ENCODE results near the gene CFAP251.
"Not testable (repeated sequence)": the region's sequence is repeated elsewhere in the genome, so short reads cannot be mapped to it uniquely, and the experiment has no call there.

The CFAP251 gene

DNA sequence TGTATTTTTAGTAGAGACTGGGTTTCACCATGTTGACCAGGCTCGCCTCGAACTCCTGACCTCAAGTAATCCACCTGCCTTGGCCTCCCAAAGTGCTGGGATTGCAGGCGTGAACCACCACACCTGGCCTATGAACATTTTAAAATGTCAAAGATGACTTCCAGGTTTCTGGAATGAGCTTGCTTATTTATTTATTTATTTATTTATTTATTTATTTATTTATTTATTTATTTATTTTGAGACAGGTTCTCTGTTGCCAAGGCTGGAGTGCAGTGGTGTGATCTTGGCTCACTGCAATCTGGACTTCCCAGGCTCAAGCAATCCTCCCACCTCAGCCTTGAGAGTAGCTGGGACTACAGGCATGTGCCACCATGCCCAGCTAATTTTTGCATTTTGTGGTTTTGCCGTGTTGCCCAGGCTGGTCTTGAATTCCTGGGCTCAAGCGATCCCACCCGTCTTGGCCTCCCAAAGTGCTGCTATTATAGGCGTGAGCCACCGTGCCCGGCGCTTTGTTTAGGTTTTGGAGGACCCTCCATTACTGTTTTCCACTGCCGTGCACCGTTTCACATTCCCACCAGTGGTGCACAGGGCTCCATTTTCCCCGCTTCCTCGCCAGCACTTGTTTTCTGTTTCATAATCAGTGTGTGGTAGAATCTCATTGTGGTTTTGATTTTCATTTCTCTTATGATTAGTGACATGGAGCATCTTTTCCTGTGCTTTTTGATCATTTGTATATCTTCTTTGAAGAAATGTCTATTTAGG, 6.4 kb upstream of the CFAP251 start:
- DNase-seq (ENCODE audit: low spot score): no peak

DNA sequence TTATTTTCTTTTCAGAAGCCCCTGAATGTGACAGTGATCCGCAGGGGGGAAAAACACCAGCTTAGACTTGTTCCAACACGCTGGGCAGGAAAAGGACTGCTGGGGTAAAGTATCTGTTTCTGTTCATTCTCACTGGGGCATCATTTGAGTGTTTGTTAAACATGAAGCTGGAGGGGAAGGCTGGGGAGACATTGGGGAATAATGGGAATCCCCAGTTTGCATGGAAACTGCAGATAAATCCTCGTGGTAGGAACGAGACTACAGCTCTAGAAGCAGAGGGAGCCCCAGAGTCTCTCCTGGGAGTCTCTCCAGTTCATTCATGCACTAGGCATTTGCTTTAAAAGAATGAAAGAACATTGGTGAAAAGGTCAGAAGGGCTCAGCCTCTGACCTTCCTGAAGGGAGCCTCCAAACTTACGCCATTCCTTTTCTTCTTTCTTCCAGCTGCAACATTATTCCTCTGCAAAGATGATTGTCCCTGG, 2.5 kb upstream of the CFAP251 start:
- DNase-seq (ENCODE audit: low spot score): no peak

DNA sequence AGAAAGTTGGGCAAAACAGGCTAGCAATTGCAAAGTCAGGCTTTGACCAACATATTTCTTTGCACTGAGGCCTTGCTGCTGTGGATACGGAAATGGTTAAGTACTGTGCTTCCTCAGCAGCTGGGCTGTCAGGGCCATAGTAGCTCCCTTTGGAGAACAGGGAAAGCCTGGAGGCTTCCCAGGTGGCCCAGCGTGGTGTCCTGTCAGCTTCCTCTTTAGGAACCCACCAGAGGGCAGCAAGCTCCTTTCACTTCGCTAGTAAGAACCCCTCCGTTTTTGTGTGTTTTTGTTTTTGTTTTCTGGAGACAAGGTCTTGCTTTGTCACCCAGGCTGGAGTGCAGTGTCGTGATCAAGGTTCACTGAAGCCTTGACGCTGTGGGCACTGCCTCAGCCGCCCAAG, 1.7 kb upstream of the CFAP251 start:
- no peak for DNase-seq (ENCODE audit: low spot score)

DNA sequence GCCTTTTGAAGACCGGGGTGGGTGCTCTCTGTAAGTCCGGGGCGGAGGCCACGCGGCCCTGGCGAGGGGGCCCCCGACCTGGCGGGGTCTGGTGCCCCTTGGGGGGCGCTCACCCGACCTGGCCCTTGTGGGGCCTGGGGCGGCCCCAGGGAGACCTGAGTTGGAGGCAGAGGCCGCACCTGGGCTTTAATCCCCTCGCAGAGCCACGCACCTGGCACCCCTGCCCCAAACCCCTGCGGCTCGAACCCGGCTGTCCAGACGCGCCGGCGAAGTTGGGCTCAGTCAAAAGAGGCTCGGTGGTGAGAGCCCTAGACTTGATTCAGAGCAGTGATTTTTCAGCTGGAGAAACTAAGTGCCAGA, 267 bp downstream of the CFAP251 start:
- no peak for DNase-seq (ENCODE audit: low spot score)

DNA sequence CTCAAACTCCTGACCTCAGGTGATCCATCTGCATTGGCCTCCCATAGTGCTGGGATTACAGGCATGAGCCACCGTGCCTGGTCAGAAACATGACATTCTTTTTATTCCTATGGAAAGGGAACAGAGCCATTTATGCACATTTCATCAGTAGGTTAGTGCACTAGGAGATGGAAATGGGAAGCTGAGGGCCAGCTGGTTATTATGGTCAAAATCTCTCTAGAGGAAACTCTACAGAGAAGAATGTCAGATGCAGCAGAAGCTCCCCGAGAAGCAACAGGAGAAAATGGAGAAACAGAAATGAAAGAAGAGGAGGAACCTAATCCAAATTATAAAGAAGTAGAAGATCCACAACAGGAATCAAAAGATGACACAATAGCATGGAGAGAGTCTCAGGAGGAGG, 2.7 kb downstream of the CFAP251 start:
- DNase-seq (ENCODE audit: low spot score): no peak

DNA sequence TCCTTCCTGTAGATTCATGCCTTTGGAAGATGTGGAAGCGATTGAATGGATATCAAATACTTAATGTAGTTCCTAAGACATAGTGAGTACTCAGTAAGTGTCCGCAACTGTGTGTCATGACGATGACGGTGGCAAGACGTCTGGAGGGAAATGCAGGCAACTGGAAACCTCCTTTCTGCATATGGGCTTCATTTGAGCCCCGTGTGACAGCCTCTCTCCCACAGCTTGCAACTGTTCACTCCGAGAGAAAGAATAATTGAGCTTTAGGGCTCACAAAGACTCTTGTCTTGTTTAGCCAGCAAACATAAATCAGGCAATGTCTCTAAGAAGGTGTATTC, 6.9 kb downstream of the CFAP251 start:
- no peak for DNase-seq (ENCODE audit: low spot score)

DNA sequence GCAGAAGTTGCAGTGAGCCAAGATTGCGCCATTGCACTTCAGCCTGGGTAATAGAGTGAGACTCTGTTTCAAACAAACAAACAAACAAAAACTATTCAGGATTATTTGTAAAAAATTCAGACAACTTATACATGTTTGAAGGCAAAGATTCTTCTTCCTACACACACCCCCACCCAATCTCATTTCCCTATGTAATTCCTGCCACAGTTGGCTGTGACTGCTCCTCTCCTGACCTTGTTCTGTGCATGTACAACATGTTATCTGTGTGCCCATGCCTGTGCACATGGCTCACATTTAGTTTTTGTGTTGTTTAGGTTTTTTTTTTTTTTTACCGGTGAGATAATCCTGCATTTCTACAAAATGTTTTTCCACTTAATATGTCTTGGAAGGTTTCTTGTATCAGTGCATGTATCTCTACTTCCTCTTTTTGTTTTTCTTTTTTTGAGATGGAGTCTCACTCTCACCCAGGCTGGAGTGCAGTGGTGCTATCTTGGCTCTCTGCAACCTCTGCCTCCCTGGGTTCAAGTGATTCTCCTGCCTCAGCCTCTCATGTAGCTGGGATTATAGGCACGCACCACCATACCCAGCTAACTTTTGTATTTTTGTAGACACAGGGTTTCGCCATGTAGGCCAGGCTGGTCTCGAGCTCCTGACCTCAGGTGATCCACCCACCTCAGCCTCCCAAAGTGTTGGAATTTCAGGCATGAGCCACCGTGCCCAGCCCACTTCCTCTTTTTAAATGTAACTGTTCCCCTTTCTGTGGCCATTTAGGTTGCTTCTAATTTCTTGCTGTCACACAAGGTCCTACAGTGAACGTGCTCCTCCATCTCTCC, 8.7 kb downstream of the CFAP251 start:
- DNase-seq (ENCODE audit: low spot score): no peak

DNA sequence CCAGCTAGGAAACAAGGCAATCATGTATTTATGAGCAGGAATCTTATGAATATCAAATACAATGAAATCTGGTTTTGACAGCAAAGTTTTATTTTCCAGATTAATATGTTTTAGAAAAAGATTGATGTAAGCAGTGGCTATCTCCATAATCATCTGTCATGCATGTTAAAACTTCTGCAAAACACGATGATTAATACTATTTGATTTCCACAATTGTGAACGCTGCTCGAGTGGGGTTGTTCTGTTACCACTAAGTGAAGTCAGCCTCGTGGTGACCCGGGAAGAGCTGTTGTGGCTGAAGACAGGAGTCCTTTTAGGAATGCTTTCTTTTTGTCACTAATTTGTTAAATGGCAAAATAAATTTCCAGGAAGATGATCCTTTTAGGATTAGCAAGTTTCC, 9.4 kb downstream of the CFAP251 start:
- DNase-seq (ENCODE audit: low spot score): no peak

DNA sequence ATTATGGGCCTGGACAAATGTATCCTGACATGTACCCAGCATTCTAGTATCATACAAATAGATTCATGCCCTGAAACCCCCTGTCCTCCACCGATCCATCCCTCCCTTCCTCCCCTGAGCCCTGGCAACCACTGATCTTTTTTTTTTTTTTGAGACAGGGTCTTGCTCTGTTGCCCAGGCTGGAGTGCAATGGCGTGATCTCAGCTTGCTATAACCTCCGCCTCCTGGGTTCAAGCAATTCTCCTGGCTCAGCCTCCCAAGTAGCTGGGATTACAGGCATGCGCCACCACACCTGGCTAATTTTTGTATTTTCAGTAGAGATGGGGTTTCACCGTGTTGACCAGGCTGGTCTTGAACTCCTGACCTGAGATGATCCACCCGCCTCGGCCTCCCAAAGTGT, 11.2 kb downstream of the CFAP251 start:
- DNase-seq (ENCODE audit: low spot score): not testable (repeated sequence)

DNA sequence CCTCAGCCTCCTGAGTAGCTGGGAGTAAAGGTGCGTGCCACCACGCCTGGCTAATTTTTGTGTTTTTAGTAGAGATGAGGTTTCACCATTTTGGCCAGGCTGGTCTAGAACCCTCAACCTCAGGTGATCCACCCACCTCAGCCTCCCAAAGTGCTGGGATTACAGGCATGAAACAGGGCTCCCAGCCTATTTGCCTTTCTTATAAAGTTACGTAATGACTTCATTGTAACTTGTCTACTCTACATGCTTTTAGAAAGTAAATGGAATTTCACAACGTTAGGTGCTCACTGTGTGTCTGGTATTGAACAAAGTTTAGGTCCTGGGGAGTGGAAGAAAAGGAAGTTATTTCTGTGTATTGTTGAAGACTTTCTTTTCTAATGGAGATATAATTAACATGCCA, 12.5 kb downstream of the CFAP251 start:
- DNase-seq (ENCODE audit: low spot score): peak; percentile 23

DNA sequence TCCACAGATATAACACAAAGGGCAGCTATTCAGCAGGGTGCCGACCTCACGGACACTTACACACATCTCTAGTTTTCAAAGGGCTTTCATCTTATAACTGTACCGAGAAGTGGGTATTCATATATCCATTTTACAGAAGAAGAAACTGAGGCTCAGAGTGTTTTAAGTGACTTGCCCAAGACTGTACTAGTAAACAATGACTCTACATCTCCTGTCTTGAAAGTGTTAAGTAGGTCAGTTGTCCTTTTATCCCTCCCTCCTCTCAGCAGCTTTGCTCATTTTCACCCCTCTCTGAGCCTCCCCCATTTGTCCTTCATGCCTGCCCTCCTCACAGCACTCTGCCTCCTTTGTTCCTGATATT, 13.8 kb downstream of the CFAP251 start:
- DNase-seq (ENCODE audit: low spot score): no peak

DNA sequence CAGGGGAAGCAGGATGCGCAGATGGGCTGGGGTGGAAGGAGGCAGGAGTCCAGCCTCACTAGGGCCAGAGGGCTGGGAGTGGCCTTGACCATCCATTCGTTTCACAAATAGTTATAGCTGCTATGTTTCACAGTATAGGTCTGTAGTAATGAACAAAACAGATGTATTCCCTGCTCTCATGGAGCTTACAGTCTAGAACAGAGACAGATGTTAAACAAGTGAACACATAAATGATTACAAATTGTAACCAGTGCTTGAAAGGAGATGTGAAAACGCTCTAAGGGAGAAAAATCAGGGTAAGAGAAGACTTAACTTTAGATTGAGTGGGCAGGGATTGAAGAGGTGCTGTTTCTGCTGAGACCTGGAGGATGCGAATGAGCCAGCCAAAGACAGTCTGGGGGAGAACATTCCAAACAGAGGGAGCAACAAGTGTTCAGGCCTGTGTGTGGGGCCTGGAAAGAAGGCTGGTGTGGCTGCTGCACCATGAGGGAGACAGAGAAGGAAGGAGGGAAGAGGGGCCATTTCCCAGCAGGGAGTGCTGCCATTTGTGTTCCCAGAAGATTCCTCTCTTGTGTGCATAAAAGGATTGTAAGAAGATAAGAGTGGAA, 14.6 kb downstream of the CFAP251 start:
- DNase-seq (ENCODE audit: low spot score): no peak

DNA sequence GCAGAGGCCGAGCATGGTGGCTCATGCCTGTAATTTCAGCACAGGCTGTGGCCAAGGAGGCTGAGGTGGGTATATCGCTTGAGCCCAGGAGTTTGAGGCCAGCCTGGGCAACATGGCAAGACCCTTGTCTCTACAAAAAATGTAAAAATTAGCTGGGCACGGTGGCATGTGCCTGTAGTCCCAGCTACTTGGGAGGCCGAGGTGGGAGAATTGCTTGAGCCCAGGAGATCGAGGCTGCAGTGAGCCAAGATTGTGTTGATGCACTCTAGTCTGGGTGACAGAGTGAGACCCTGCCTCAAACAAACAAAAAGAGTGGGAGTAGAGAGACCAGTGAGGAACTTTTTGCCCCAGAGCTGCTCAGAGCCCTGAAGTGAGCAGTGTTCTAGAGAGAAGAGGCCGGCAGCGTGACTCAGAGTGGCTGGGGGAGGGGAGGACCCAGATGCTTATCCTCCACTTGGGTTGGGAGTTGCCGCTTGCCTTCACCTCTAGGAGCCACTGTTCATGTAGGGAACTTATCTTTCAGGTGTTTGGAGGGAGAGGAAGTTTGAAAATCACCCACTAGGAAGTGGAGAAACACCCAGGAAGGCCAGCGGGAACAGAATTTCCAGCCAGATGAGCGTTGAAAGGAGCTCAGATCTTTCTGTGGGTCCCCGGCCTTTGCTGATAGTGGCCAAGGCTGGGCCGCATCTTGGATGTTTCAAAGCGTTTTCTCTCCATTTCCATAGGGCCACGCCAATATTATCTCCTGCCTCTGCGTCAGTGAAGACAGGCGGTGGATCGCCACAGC, 15.3 kb downstream of the CFAP251 start:
- DNase-seq (ENCODE audit: low spot score): no peak

DNA sequence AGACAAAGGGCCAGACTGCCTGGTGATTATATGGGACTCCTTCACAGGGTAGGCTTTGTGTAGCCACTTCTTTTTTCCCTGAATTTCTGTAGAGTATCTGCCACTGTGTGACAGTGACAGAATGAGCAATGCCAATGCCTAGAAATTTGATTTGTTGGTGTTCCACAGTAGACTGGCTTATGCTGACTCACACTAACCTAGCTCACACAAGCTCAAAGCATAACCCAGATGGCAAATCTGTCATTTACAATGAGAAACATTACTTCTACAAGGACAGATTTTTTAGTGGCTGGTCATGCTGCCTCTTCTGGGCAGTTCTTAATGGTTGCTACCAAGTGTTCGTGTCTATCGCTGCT, 15.9 kb downstream of the CFAP251 start:
- no peak for DNase-seq (ENCODE audit: low spot score)

DNA sequence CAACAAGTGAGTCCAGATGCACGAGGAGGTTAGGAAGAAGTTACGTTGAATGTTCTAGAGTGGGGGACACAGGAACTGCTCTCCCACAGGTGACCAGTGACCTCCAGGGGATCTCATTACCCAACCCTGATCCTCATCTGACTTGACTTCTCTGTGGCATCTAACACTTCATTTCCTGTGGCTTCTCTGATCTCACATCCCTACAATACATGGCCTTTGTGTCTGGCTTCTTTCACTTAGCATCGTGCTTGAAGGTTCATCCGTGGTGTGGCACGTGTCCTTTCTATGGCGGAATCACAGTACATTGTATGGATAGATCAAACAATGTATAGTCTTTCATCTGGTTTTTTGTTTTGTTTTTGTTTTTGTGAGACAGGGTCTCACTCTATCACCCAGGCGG, 19.3 kb downstream of the CFAP251 start:
- DNase-seq (ENCODE audit: low spot score): no peak

DNA sequence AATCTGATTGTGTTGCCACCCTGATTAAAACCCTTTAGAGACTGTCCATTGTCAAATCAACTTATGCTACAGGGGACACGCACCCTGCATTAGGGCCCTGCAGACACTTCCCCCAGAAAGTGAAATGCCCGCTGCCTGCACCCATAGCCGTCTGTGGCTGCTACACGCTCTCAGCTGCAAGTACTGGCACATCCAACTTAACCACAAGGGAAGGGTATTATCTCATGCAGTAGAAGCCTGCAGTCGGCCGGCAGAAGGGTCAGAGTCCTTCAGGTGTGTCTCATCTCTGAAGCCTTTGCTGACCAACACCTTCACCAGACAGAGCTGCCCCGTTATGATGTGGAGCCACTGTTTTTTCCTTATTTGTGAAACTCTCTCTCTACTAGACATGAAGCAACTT, 20.8 kb downstream of the CFAP251 start:
- no peak for DNase-seq (ENCODE audit: low spot score)

DNA sequence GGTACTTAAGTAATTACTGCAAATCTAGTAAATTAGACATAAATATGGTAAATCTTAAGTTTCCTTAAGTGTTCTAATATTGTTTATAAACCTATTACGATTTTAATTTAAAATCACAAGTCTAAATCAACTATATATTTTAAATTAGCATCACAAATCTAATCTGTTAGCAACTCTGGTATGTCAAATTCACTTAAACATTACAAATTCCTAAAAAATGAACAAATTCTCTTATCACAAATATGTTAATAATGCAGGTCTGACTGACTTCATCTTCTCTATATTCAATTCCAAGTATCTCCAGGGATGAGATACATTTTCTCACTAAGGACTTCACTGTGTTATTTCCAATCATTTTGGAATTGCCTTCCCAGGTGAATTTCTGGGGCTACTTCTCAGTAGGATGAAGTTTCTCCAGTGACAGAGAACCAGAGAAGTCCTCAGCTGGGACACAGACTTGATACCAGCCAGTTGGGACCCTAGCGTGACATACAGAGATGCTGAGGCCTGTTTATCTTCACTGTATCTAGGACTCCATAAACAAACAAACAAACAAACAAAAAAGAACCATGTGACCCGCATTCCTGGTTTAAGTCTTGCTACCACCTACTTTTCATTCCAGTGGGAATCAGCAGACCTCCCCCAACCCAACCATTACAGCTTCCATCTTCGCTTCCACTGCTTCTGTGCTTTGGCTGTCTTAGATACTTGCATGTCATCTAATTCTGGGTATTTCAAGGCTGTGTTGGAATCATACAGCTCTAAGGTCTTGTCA, 21.8 kb downstream of the CFAP251 start:
- no peak for DNase-seq (ENCODE audit: low spot score)

DNA sequence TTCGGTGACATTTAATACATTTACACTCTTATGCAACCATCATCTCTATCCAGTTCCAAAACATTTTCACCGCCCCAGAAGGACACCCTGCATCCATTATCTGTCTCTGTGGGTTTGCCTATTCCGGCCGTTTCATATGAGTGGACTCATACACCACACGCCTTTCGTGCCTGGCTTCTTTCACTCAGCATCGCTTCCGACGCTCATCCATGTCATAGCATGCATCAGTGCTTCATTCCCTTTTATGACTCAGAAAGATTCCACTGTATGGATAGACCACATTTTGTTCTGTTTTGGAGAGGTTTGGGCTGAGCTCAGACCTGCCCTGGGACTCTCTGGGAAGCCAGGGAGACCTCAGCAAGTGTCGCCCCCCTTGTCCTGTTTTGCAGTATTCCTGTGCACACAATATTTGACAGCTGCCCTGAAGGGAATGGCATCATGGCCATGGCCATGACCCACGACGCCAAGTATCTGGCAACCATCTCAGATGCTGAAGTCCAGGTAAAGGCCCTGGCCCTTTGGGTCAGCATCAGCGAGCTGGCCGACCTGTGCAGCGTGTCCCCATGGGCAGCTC, 23.8 kb downstream of the CFAP251 start:
- DNase-seq (ENCODE audit: low spot score): no peak

DNA sequence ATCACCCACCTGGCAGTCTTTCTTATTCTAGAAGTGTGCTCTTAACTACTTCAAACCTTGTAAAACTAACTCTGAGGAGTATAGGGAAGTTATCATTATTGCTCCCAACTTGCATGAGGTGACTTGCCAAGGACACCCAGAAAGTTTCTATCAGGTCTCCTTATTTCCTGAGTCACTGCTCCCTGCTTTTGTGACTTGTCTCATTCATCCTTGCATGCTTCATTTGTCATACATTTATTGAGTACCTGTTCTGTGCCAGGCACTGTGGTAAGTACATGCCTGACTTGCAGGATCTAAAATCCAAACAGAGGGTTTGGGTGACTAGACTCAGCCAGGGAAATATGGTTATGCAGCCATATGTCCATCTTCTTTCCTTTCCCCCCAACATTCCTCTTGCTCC, 25.5 kb downstream of the CFAP251 start:
- no peak for DNase-seq (ENCODE audit: low spot score)

DNA sequence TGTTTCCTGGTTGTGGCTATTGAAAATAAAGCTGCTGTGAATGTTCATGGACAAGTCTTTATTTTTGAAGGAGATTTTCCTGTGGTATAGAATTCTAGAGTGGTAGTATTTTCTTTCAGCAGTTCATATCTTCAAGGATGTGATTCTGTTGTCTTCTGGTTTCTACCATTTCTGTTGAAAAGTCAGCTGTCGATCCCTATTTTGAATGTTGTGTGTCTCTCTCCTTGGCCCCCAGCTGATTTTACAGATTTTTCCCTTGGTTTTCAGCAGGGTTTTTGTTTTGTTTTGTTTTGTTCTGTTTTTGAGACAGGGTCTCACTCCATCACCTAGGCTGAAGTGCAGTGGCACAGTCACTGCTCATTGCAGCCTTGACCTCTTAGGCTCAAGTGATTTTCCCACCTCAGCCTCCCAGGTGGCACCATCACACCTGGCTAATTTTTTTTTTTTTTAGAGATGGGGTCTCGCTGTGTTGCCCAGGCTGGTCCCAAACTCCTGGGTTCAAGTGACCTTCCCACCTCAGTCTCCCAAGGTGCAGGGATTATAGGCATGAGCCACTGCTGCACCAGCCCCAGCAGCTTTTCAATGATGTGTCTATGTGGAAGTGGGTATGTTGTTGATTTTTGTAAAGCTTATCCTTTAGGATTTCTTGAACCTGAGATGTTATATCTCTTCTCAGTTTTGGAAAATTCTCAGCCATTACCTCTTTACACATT, 28.1 kb downstream of the CFAP251 start:
- DNase-seq (ENCODE audit: low spot score): no peak

DNA sequence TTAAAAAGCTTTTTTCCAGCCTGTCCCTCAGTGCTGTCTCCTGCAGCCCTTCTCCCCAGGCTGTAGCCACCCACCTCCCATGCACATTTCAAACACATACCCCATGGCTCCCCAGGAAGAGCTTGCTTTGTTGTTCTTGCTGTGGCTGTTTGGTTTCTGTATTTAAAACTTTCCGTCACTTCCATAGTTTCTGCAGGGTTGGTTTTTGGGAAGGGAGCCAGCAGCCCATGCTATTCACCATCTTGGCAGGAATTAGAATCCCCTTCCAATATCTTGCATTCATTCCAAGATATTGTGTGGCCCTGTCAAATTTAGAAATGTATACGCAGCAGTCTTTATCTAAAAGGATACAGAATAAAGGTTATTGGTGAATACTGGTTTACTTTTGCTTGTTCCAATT, 29.6 kb downstream of the CFAP251 start:
- DNase-seq (ENCODE audit: low spot score): no peak
